ENCODE results near the gene ADPRH. TPM values are rescaled to one million over a fixed set of nuclear protein-coding genes. Genes with fewer than 3 reads are reported as not detected.

Gene ADPRH
- total and polyA plus RNA-seq, 9 donors: 2.1 to 14.6 (median 4.5) TPM

DNA sequence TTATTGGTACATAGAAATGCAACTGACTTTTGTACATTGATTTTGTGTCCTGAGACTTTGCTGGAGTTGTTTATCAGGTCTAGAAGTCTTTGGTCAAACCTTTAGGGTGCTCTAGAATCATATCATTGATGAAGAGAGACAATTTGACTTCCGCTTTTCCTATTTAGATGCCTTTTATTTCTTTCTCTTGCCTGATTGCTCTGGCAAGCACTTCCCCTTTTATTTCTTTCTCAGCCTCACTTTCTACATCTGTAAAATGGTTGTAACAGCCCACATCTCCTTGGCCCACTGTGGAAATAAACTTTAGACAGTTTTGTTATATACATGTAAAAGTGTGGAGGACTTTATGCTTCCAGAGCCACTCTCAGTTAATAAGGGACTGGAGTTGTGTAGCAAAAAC, 32.4 kb downstream of the ADPRH start:
- intact Hi-C loops (cut with DNase I): no loop called here
- H3K4me3 ChIP-seq: no peak overlapping the region
- H3K4me1 ChIP-seq (ENCODE audit: insufficient read depth): no peaks in the 10 kb centered on the region
- TF ChIP-seq POLR2A (IDR thresholded peaks at IDR 0.05) (no peak), EP300 (IDR thresholded peaks at IDR 0.05) (no peak)
- TF ChIP-seq, protein P1, sequence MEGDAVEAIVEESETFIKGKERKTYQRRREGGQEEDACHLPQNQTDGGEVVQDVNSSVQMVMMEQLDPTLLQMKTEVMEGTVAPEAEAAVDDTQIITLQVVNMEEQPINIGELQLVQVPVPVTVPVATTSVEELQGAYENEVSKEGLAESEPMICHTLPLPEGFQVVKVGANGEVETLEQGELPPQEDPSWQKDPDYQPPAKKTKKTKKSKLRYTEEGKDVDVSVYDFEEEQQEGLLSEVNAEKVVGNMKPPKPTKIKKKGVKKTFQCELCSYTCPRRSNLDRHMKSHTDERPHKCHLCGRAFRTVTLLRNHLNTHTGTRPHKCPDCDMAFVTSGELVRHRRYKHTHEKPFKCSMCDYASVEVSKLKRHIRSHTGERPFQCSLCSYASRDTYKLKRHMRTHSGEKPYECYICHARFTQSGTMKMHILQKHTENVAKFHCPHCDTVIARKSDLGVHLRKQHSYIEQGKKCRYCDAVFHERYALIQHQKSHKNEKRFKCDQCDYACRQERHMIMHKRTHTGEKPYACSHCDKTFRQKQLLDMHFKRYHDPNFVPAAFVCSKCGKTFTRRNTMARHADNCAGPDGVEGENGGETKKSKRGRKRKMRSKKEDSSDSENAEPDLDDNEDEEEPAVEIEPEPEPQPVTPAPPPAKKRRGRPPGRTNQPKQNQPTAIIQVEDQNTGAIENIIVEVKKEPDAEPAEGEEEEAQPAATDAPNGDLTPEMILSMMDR (IDR thresholded peaks at IDR 0.05): no peak
- DNase-seq: no peak
- no peaks in the 10 kb centered on the region for H3K27me3 ChIP-seq
- no peaks in the 10 kb centered on the region for H3K9me3 ChIP-seq
- WGBS, 3 donors: 100% methylated on average over 1 of the region's 1 CpG
- no peaks in the 10 kb centered on the region for H3K36me3 ChIP-seq
- H3K27ac ChIP-seq: no peak overlapping the region

GRCh38 chr3:119613201-119613600, 33.9 kb downstream of the ADPRH start:
- Histone ChIP-seq H3K36me3 (no peaks in the 10 kb centered on the region), H3K27ac (no peak overlapping the region), H3K4me1 (ENCODE audit: insufficient read depth) (no peaks in the 10 kb centered on the region), H3K9me3 (no peaks in the 10 kb centered on the region), H3K27me3 (no peaks in the 10 kb centered on the region), H3K4me3 (no peak overlapping the region)
- DNase-seq: no peak
- no peak for TF ChIP-seq POLR2A (IDR thresholded peaks at IDR 0.05)
- no peak for TF ChIP-seq EP300 (IDR thresholded peaks at IDR 0.05)
- TF ChIP-seq, protein P1 (IDR thresholded peaks at IDR 0.05): no peak
- intact Hi-C loops (cut with DNase I): no loop called here
- WGBS, 3 donors: 90 to 100% (median 95%) methylated on average over 1 of the region's 1 CpG

- 90 to 96% (median 91%) methylated on average over 4 of the region's 4 CpGs for WGBS, 3 donors
Measured at GRCh38 chr3:119613872-119614271, 34.6 kb downstream of the ADPRH start.

DNA sequence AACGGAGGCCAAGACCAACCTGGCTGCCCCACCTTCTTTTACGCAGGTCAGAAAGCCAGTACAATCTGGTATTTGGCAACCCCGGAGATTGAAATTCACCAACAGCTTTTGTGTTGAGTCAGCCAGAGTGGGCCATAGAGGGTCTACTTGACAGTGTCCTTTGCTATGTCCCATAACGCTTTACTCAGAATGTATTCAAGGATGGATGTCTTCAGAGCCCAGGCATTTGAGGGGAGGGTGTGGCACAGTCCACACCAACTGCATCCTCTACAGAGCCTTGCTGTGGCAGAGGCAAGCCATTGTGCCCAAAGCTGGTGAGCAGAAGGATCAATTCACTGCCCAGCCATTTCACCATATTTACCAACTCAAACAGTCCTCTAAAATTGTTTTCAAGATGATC, 36.8 kb downstream of the ADPRH start:
- Histone ChIP-seq H3K4me3 (no peak overlapping the region), H3K27me3 (no peaks in the 10 kb centered on the region), H3K4me1 (ENCODE audit: insufficient read depth) (no peaks in the 10 kb centered on the region), H3K36me3 (no peaks in the 10 kb centered on the region), H3K27ac (no peak overlapping the region), H3K9me3 (no peaks in the 10 kb centered on the region)
- WGBS, 3 donors: 75 to 92% (median 83%) methylated on average over 4 of the region's 4 CpGs
- no peak for TF ChIP-seq POLR2A (IDR thresholded peaks at IDR 0.05)
- TF ChIP-seq EP300 (IDR thresholded peaks at IDR 0.05): no peak
- TF ChIP-seq, protein P1 (IDR thresholded peaks at IDR 0.05): no peak
- intact Hi-C loops (cut with DNase I): no loop called here
- no peak for DNase-seq

More at GRCh38 chr3:119613872-119614271, 34.6 kb downstream of the ADPRH start:
- Histone ChIP-seq H3K4me1 (ENCODE audit: insufficient read depth) (no peaks in the 10 kb centered on the region), H3K36me3 (no peaks in the 10 kb centered on the region), H3K9me3 (no peaks in the 10 kb centered on the region), H3K27ac (no peak overlapping the region), H3K27me3 (no peaks in the 10 kb centered on the region), H3K4me3 (no peak overlapping the region)
- no peak for DNase-seq
- TF ChIP-seq POLR2A (IDR thresholded peaks at IDR 0.05) (no peak), EP300 (IDR thresholded peaks at IDR 0.05) (no peak)
- TF ChIP-seq, protein P1 (IDR thresholded peaks at IDR 0.05): no peak
- intact Hi-C loops (cut with DNase I): no loop called here

Measured in ovary (tissue), 9 donors.